ENCODE measurements around the gene DNAH8.
A peak's percentile ranks its signal among the peaks of the same experiment; 100 is the strongest.

The DNAH8 gene

GRCh38 chr6:39053016-39053624 lies 338.0 kb downstream of the DNAH8 start:
- in situ Hi-C loops (cut with MboI; ENCODE audit: low pct_unique_long_range_greater_than_20kb, low sequenced_read_pairs) = no loop called here
- DNase-seq = peak; percentile 11

- DNase-seq = no peak
- in situ Hi-C loops (cut with MboI; ENCODE audit: low pct_unique_long_range_greater_than_20kb, low sequenced_read_pairs) = no loop called here
Measured at GRCh38 chr6:39053854-39054576, 338.9 kb downstream of the DNAH8 start.

GRCh38 chr6:39054577-39055142 lies 339.5 kb downstream of the DNAH8 start:
- no peak for DNase-seq
- in situ Hi-C loops (cut with MboI; ENCODE audit: low pct_unique_long_range_greater_than_20kb, low sequenced_read_pairs) = no loop called here

GRCh38 chr6:39055661-39056060 lies 340.6 kb downstream of the DNAH8 start:
- DNase-seq = no peak
- in situ Hi-C loops (cut with MboI; ENCODE audit: low pct_unique_long_range_greater_than_20kb, low sequenced_read_pairs) = no loop called here

- no peak for DNase-seq
- in situ Hi-C loops (cut with MboI; ENCODE audit: low pct_unique_long_range_greater_than_20kb, low sequenced_read_pairs) = no loop called here
Measured at GRCh38 chr6:39056191-39056590, 341.1 kb downstream of the DNAH8 start.

- DNase-seq = no peak
- in situ Hi-C loops (cut with MboI; ENCODE audit: low pct_unique_long_range_greater_than_20kb, low sequenced_read_pairs) = no loop called here
Measured at GRCh38 chr6:39056681-39057080, 341.6 kb downstream of the DNAH8 start.

GRCh38 chr6:39057251-39058155 lies 342.4 kb downstream of the DNAH8 start:
- in situ Hi-C loops (cut with MboI; ENCODE audit: low pct_unique_long_range_greater_than_20kb, low sequenced_read_pairs) = no loop called here
- no peak for DNase-seq

GRCh38 chr6:39058471-39059147 lies 343.5 kb downstream of the DNAH8 start:
- DNase-seq = no peak
- in situ Hi-C loops (cut with MboI; ENCODE audit: low pct_unique_long_range_greater_than_20kb, low sequenced_read_pairs) = no loop called here

GRCh38 chr6:39059496-39060310 lies 344.6 kb downstream of the DNAH8 start:
- in situ Hi-C loops (cut with MboI; ENCODE audit: low pct_unique_long_range_greater_than_20kb, low sequenced_read_pairs) = no loop called here

GRCh38 chr6:39060467-39061160 lies 345.5 kb downstream of the DNAH8 start:
- in situ Hi-C loops (cut with MboI; ENCODE audit: low pct_unique_long_range_greater_than_20kb, low sequenced_read_pairs) = no loop called here
- no peak for DNase-seq

More at GRCh38 chr6:39059496-39060310, 344.6 kb downstream of the DNAH8 start:
- no peak for DNase-seq

GRCh38 chr6:39061182-39061581 lies 346.1 kb downstream of the DNAH8 start:
- DNase-seq = no peak
- in situ Hi-C loops (cut with MboI; ENCODE audit: low pct_unique_long_range_greater_than_20kb, low sequenced_read_pairs) = no loop called here

GRCh38 chr6:39061588-39061987 lies 346.5 kb downstream of the DNAH8 start:
- in situ Hi-C loops (cut with MboI; ENCODE audit: low pct_unique_long_range_greater_than_20kb, low sequenced_read_pairs) = no loop called here
- DNase-seq = no peak

- DNase-seq = no peak
- in situ Hi-C loops (cut with MboI; ENCODE audit: low pct_unique_long_range_greater_than_20kb, low sequenced_read_pairs) = no loop called here
Measured at GRCh38 chr6:39062014-39062740, 347.1 kb downstream of the DNAH8 start.

- in situ Hi-C loops (cut with MboI; ENCODE audit: low pct_unique_long_range_greater_than_20kb, low sequenced_read_pairs) = no loop called here
- DNase-seq = no peak
Measured at GRCh38 chr6:39063526-39063925, 348.4 kb downstream of the DNAH8 start.

- in situ Hi-C loops (cut with MboI; ENCODE audit: low pct_unique_long_range_greater_than_20kb, low sequenced_read_pairs) = no loop called here
Measured at GRCh38 chr6:39065561-39065960, 350.4 kb downstream of the DNAH8 start.

GRCh38 chr6:39068391-39068790 lies 353.3 kb downstream of the DNAH8 start:
- no peak for DNase-seq
- in situ Hi-C loops (cut with MboI; ENCODE audit: low pct_unique_long_range_greater_than_20kb, low sequenced_read_pairs) = no loop called here

More at GRCh38 chr6:39065561-39065960, 350.4 kb downstream of the DNAH8 start:
- no peak for DNase-seq

- in situ Hi-C loops (cut with MboI; ENCODE audit: low pct_unique_long_range_greater_than_20kb, low sequenced_read_pairs) = no loop called here
Measured at GRCh38 chr6:39072830-39073229, 357.7 kb downstream of the DNAH8 start.

More at GRCh38 chr6:39072830-39073229, 357.7 kb downstream of the DNAH8 start:
- no peak for DNase-seq
